ENCODE data around the gene PRKN. TPM values are rescaled to one million over a fixed set of nuclear protein-coding genes. Genes with fewer than 3 reads are reported as not detected.

The PRKN gene
- total RNA-seq, 2 donors from 2014 or later, result 10.7 to 21.2 TPM

DNA sequence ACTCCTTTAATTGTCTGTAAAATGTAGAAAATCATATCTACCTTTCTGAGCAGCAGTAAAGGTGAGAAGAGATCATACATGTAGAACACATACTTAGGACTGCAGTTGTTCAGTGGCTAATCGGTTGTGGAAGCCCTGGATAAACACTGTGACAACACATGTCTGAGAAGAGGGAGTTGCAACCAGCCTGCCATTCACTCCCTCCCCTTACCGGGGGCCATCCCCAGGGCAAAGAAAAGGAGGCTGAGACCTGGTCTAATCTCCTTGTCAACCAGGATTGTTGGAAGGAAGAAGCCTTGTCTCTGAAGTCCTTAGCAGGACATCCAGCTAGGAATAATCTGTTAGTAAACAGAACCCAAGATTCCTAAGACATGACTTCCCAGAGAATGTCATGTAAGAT, 991.2 kb downstream of the PRKN start:
- Histone ChIP-seq H3K27me3 (replicated peaks; ENCODE audit: insufficient read depth) (no peaks in the 10 kb centered on the region), H3K27ac (no peak overlapping the region), H3K9me3 (no peaks in the 10 kb centered on the region), H3K4me1 (replicated peaks) (no peaks in the 10 kb centered on the region), H3K36me3 (no peaks in the 10 kb centered on the region), H3K4me3 (no peak overlapping the region)
- intact Hi-C loops (cut with DNase I), result no loop called here
- 72% methylated on average over 2 of the region's 2 CpGs for WGBS
- DNase-seq (ENCODE audit: low spot score), result no peak
- TF ChIP-seq POLR2A (IDR thresholded peaks at IDR 0.05), result no peak
- TF ChIP-seq, protein P1, sequence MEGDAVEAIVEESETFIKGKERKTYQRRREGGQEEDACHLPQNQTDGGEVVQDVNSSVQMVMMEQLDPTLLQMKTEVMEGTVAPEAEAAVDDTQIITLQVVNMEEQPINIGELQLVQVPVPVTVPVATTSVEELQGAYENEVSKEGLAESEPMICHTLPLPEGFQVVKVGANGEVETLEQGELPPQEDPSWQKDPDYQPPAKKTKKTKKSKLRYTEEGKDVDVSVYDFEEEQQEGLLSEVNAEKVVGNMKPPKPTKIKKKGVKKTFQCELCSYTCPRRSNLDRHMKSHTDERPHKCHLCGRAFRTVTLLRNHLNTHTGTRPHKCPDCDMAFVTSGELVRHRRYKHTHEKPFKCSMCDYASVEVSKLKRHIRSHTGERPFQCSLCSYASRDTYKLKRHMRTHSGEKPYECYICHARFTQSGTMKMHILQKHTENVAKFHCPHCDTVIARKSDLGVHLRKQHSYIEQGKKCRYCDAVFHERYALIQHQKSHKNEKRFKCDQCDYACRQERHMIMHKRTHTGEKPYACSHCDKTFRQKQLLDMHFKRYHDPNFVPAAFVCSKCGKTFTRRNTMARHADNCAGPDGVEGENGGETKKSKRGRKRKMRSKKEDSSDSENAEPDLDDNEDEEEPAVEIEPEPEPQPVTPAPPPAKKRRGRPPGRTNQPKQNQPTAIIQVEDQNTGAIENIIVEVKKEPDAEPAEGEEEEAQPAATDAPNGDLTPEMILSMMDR (IDR thresholded peaks at IDR 0.05), result no peak
- TF ChIP-seq POLR2AphosphoS5 (IDR thresholded peaks at IDR 0.05), result no peak

DNA sequence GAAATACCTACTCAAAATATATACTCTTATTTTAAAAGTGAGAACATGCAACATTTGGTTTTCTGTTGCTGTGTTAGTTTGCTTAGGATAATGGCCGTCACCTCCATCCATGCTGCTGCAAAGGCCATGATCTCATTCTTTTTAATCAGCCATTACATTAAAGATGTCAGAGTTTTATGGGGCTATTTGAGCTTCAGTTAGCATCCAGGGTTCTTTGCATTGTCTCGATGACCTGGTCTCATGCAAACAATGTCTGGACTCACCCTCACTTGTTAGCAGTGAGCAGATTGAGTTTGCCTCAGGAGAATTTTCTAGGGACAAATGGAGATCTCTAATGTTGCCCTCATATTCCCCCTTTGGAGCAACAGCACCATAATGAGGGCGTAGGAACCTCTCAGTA, 995.0 kb downstream of the PRKN start:
- H3K27me3 ChIP-seq (replicated peaks; ENCODE audit: insufficient read depth), result no peaks in the 10 kb centered on the region
- no peak for DNase-seq (ENCODE audit: low spot score)
- no peaks in the 10 kb centered on the region for H3K9me3 ChIP-seq

DNA sequence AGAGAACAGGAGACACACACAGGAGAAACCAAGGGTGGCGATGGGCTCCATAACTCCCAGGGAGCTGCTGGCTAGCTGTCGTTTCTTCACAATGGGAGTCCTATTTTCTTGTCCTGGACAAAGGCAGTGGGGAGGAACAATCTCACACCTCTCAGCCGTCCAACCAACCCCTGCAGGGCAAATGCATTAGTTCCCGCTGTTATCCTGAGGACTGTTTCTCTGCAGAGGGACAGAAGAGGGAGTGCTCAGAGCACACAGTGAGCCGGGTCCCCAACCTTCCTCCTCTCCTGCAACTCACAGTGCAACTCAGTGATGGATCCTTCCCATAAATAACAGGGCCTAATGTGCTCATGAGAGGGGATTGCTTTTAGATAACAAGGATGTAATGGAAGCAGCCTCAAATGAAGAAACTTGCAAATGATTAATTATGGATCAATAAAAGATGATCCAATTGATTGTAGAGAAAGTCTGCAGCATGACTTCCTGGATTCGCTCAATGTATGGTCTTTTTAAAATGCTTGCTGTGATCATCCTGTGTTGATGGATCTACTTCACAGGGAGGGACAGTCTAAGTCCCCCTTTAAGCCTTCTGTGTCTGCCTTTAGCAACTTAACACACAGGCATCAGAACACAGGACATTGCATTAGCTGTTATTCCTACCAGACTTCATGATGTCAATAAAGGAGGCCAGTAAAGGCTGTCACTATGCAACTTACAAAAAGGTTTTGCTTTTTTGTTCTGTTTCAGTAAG, 1000.3 kb downstream of the PRKN start:
- TF ChIP-seq POLR2AphosphoS5 (IDR thresholded peaks at IDR 0.05) (no peak), POLR2A (IDR thresholded peaks at IDR 0.05) (no peak)
- TF ChIP-seq, protein P1 (IDR thresholded peaks at IDR 0.05), result no peak
- Histone ChIP-seq H3K27me3 (replicated peaks; ENCODE audit: insufficient read depth) (no peaks in the 10 kb centered on the region), H3K4me3 (no peak overlapping the region), H3K36me3 (no peaks in the 10 kb centered on the region), H3K9me3 (no peaks in the 10 kb centered on the region), H3K27ac (no peak overlapping the region), H3K4me1 (replicated peaks) (no peaks in the 10 kb centered on the region)
- whole genome bisulfite sequencing, result 76% methylated on average over 6 of the region's 6 CpGs
- intact Hi-C loops (cut with DNase I), result no loop called here
- no peak for DNase-seq (ENCODE audit: low spot score)

More for the DNA sequence above, 995.0 kb downstream of the PRKN start:
- intact Hi-C loops (cut with DNase I), result no loop called here
- Histone ChIP-seq H3K4me3 (no peak overlapping the region), H3K27ac (no peak overlapping the region), H3K36me3 (no peaks in the 10 kb centered on the region), H3K4me1 (replicated peaks) (no peaks in the 10 kb centered on the region)
- 68% methylated on average over 3 of the region's 3 CpGs for WGBS
- TF ChIP-seq, protein P1 (IDR thresholded peaks at IDR 0.05), result no peak
- TF ChIP-seq POLR2A (IDR thresholded peaks at IDR 0.05), result no peak

DNA sequence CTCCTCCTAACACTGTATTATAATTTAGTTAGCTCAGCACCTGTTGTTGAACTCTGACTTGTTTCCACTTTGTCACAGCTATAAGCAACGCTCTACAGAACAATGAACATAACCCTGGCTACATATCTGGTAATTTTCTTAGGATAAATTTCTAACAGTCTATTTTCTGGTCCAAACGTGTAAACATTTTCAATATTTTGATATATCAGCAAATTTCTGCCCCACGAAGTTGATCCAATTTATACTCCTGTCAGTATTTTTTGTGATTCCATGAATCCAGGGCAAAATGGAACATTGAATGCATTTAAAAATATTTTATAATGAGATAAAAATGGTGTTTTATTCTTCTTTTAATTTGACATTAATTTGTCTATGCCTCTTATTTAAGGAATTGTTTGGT, 1005.2 kb downstream of the PRKN start:
- 87% methylated on average over 3 of the region's 3 CpGs for WGBS

More for the DNA sequence above, 1005.2 kb downstream of the PRKN start:
- Histone ChIP-seq H3K4me1 (replicated peaks) (no peaks in the 10 kb centered on the region), H3K27me3 (replicated peaks; ENCODE audit: insufficient read depth) (no peaks in the 10 kb centered on the region), H3K9me3 (no peaks in the 10 kb centered on the region), H3K27ac (no peak overlapping the region), H3K4me3 (no peak overlapping the region), H3K36me3 (no peaks in the 10 kb centered on the region)
- intact Hi-C loops (cut with DNase I), result no loop called here
- TF ChIP-seq POLR2AphosphoS5 (IDR thresholded peaks at IDR 0.05), result no peak
- TF ChIP-seq, protein P1 (IDR thresholded peaks at IDR 0.05), result no peak
- TF ChIP-seq POLR2A (IDR thresholded peaks at IDR 0.05), result no peak
- no peak for DNase-seq (ENCODE audit: low spot score)
